ENCODE measurements around the gene PHF3.

The PHF3 gene

GRCh38 chr6:63610944-63611343 lies 24.7 kb upstream of the PHF3 start:
- Histone ChIP-seq H3K9me3 (ENCODE audit: control insufficient read depth, insufficient read depth, low read depth, low read length) (no peaks in the 10 kb centered on the region), H3K4me3 (ENCODE audit: low read depth, low read length) (no peak overlapping the region), H3K36me3 (ENCODE audit: control insufficient read depth, insufficient read depth, low read length) (no peaks in the 10 kb centered on the region), H3K27me3 (ENCODE audit: control insufficient read depth, insufficient read depth, low read length) (no peaks in the 10 kb centered on the region), H3K9ac (ENCODE audit: low read length) (no peak overlapping the region), H3K27ac (ENCODE audit: low read depth, low read length) (no peak overlapping the region), H3K4me1 (ENCODE audit: control insufficient read depth, insufficient read depth, low read length) (no peaks in the 10 kb centered on the region)

GRCh38 chr6:63611560-63611959 lies 24.0 kb upstream of the PHF3 start:
- H3K27ac ChIP-seq (ENCODE audit: low read depth, low read length) = no peak overlapping the region
- no peaks in the 10 kb centered on the region for H3K36me3 ChIP-seq (ENCODE audit: control insufficient read depth, insufficient read depth, low read length)
- no peaks in the 10 kb centered on the region for H3K4me1 ChIP-seq (ENCODE audit: control insufficient read depth, insufficient read depth, low read length)
- H3K27me3 ChIP-seq (ENCODE audit: control insufficient read depth, insufficient read depth, low read length) = no peaks in the 10 kb centered on the region
- no peak overlapping the region for H3K4me3 ChIP-seq (ENCODE audit: low read depth, low read length)
- H3K9me3 ChIP-seq (ENCODE audit: control insufficient read depth, insufficient read depth, low read depth, low read length) = no peaks in the 10 kb centered on the region
- H3K9ac ChIP-seq (ENCODE audit: low read length) = no peak overlapping the region

GRCh38 chr6:63615590-63615989 lies 20.0 kb upstream of the PHF3 start:
- Histone ChIP-seq H3K4me1 (ENCODE audit: control insufficient read depth, insufficient read depth, low read length) (no peaks in the 10 kb centered on the region), H3K27me3 (ENCODE audit: control insufficient read depth, insufficient read depth, low read length) (no peaks in the 10 kb centered on the region), H3K9ac (ENCODE audit: low read length) (no peak overlapping the region), H3K9me3 (ENCODE audit: control insufficient read depth, insufficient read depth, low read depth, low read length) (no peaks in the 10 kb centered on the region), H3K4me3 (ENCODE audit: low read depth, low read length) (no peak overlapping the region), H3K36me3 (ENCODE audit: control insufficient read depth, insufficient read depth, low read length) (no peaks in the 10 kb centered on the region), H3K27ac (ENCODE audit: low read depth, low read length) (no peak overlapping the region)

GRCh38 chr6:63624091-63624490 lies 11.5 kb upstream of the PHF3 start:
- Histone ChIP-seq H3K36me3 (ENCODE audit: control insufficient read depth, insufficient read depth, low read length) (no peaks in the 10 kb centered on the region), H3K27ac (ENCODE audit: low read depth, low read length) (no peak overlapping the region), H3K9ac (ENCODE audit: low read length) (no peak overlapping the region), H3K4me3 (ENCODE audit: low read depth, low read length) (no peak overlapping the region), H3K9me3 (ENCODE audit: control insufficient read depth, insufficient read depth, low read depth, low read length) (no peaks in the 10 kb centered on the region), H3K4me1 (ENCODE audit: control insufficient read depth, insufficient read depth, low read length) (no peaks in the 10 kb centered on the region), H3K27me3 (ENCODE audit: control insufficient read depth, insufficient read depth, low read length) (no peaks in the 10 kb centered on the region)

- no peak overlapping the region for H3K9ac ChIP-seq (ENCODE audit: low read length)
- H3K36me3 ChIP-seq (ENCODE audit: control insufficient read depth, insufficient read depth, low read length) = no peaks in the 10 kb centered on the region
- H3K9me3 ChIP-seq (ENCODE audit: control insufficient read depth, insufficient read depth, low read depth, low read length) = no peaks in the 10 kb centered on the region
- no peak overlapping the region for H3K4me3 ChIP-seq (ENCODE audit: low read depth, low read length)
- no peak overlapping the region for H3K27ac ChIP-seq (ENCODE audit: low read depth, low read length)
- H3K27me3 ChIP-seq (ENCODE audit: control insufficient read depth, insufficient read depth, low read length) = no peaks in the 10 kb centered on the region
- peaks cover 15% of the 10 kb centered on the region for H3K4me1 ChIP-seq (ENCODE audit: control insufficient read depth, insufficient read depth, low read length)
These were observed 5.1 kb upstream of the PHF3 start for GRCh38 chr6:63630466-63630865.

- Histone ChIP-seq H3K27me3 (ENCODE audit: control insufficient read depth, insufficient read depth, low read length) (no peaks in the 10 kb centered on the region), H3K4me1 (ENCODE audit: control insufficient read depth, insufficient read depth, low read length) (peaks cover 23% of the 10 kb centered on the region), H3K36me3 (ENCODE audit: control insufficient read depth, insufficient read depth, low read length) (no peaks in the 10 kb centered on the region), H3K9me3 (ENCODE audit: control insufficient read depth, insufficient read depth, low read depth, low read length) (no peaks in the 10 kb centered on the region), H3K9ac (ENCODE audit: low read length) (no peak overlapping the region), H3K27ac (ENCODE audit: low read depth, low read length) (no peak overlapping the region), H3K4me3 (ENCODE audit: low read depth, low read length) (peak overlapping the region; percentile 96)
These were observed 972 bp upstream of the PHF3 start for GRCh38 chr6:63634630-63635029.

GRCh38 chr6:63635215-63635587 lies 401 bp upstream of the PHF3 start:
- Histone ChIP-seq H3K4me1 (ENCODE audit: control insufficient read depth, insufficient read depth, low read length) (peaks cover 23% of the 10 kb centered on the region), H3K9ac (ENCODE audit: low read length) (peak overlapping the region; percentile 18), H3K4me3 (ENCODE audit: low read depth, low read length) (peak overlapping the region; percentile 96), H3K27me3 (ENCODE audit: control insufficient read depth, insufficient read depth, low read length) (no peaks in the 10 kb centered on the region), H3K36me3 (ENCODE audit: control insufficient read depth, insufficient read depth, low read length) (no peaks in the 10 kb centered on the region), H3K9me3 (ENCODE audit: control insufficient read depth, insufficient read depth, low read depth, low read length) (no peaks in the 10 kb centered on the region), H3K27ac (ENCODE audit: low read depth, low read length) (no peak overlapping the region)

GRCh38 chr6:63636518-63637021 lies 968 bp downstream of the PHF3 start:
- Histone ChIP-seq H3K4me1 (ENCODE audit: control insufficient read depth, insufficient read depth, low read length) (peaks cover 31% of the 10 kb centered on the region), H3K36me3 (ENCODE audit: control insufficient read depth, insufficient read depth, low read length) (0 out of 2 replicates have a peak, but pooled peaks cover under 1% of the 10 kb centered on the region), H3K9ac (ENCODE audit: low read length) (peak overlapping the region; percentile 97), H3K27ac (ENCODE audit: low read depth, low read length) (peak overlapping the region; percentile 97), H3K9me3 (ENCODE audit: control insufficient read depth, insufficient read depth, low read depth, low read length) (no peaks in the 10 kb centered on the region), H3K27me3 (ENCODE audit: control insufficient read depth, insufficient read depth, low read length) (no peaks in the 10 kb centered on the region), H3K4me3 (ENCODE audit: low read depth, low read length) (peak overlapping the region; percentile 96)

- Histone ChIP-seq H3K9me3 (ENCODE audit: control insufficient read depth, insufficient read depth, low read depth, low read length) (no peaks in the 10 kb centered on the region), H3K4me1 (ENCODE audit: control insufficient read depth, insufficient read depth, low read length) (peaks cover 29% of the 10 kb centered on the region), H3K27ac (ENCODE audit: low read depth, low read length) (no peak overlapping the region), H3K9ac (ENCODE audit: low read length) (no peak overlapping the region), H3K36me3 (ENCODE audit: control insufficient read depth, insufficient read depth, low read length) (0 out of 2 replicates have a peak, but pooled peaks cover 8% of the 10 kb centered on the region), H3K4me3 (ENCODE audit: low read depth, low read length) (peak overlapping the region; percentile 96), H3K27me3 (ENCODE audit: control insufficient read depth, insufficient read depth, low read length) (no peaks in the 10 kb centered on the region)
These were observed 2.4 kb downstream of the PHF3 start for GRCh38 chr6:63637865-63638445.

GRCh38 chr6:63640062-63640461 lies 4.5 kb downstream of the PHF3 start:
- Histone ChIP-seq H3K36me3 (ENCODE audit: control insufficient read depth, insufficient read depth, low read length) (0 out of 2 replicates have a peak, but pooled peaks cover 8% of the 10 kb centered on the region), H3K27me3 (ENCODE audit: control insufficient read depth, insufficient read depth, low read length) (no peaks in the 10 kb centered on the region), H3K4me3 (ENCODE audit: low read depth, low read length) (no peak overlapping the region), H3K9me3 (ENCODE audit: control insufficient read depth, insufficient read depth, low read depth, low read length) (no peaks in the 10 kb centered on the region), H3K4me1 (ENCODE audit: control insufficient read depth, insufficient read depth, low read length) (peaks cover 38% of the 10 kb centered on the region), H3K9ac (ENCODE audit: low read length) (no peak overlapping the region), H3K27ac (ENCODE audit: low read depth, low read length) (no peak overlapping the region)

GRCh38 chr6:63643862-63644261 lies 8.3 kb downstream of the PHF3 start:
- no peaks in the 10 kb centered on the region for H3K9me3 ChIP-seq (ENCODE audit: control insufficient read depth, insufficient read depth, low read depth, low read length)
- no peak overlapping the region for H3K27ac ChIP-seq (ENCODE audit: low read depth, low read length)
- no peaks in the 10 kb centered on the region for H3K27me3 ChIP-seq (ENCODE audit: control insufficient read depth, insufficient read depth, low read length)
- no peak overlapping the region for H3K4me3 ChIP-seq (ENCODE audit: low read depth, low read length)
- peaks cover 8% of the 10 kb centered on the region; the same call in 1 of the 2 replicates for H3K36me3 ChIP-seq (ENCODE audit: control insufficient read depth, insufficient read depth, low read length)
- H3K9ac ChIP-seq (ENCODE audit: low read length) = no peak overlapping the region
- H3K4me1 ChIP-seq (ENCODE audit: control insufficient read depth, insufficient read depth, low read length) = peaks cover 32% of the 10 kb centered on the region
